HT-29 (cell line): Measurements from ENCODE around the gene ISG15. TPM values are rescaled to one million over a fixed set of nuclear protein-coding genes. Genes with fewer than 3 reads are reported as not detected.
A peak's percentile ranks its signal among the peaks of the same experiment; 100 is the strongest.
"Not testable (repeated sequence)": the region's sequence is repeated elsewhere in the genome, so short reads cannot be mapped to it uniquely, and the experiment has no call there.

ENCODE experiments used
- DNase-seq: peaks from one replicate; pipeline ENCODE4 v3.0.0-alpha.2; 2015; ENCODE audit warnings: low spot score
- total RNA-seq: library from RNA; depleted of rRNA; stranded (reverse); fragments of >200 nt; shearing (Covaris generic); gene quantifications from 2 replicates; pipeline ENCODE4 v1.2.3, GENCODE V29; 2014

ISG15 gene
- total RNA-seq, 1 experiment from 2014 or later = 895 TPM

GRCh38 chr1:1026599-1027413 is 13.5 kb downstream of the ISG15 start:
- no peak for DNase-seq

- DNase-seq = no peak
These were observed 14.5 kb downstream of the ISG15 start for GRCh38 chr1:1027791-1028190.

- not testable (repeated sequence) for DNase-seq
These were observed 17.8 kb downstream of the ISG15 start for GRCh38 chr1:1030867-1031658.

GRCh38 chr1:1031659-1032235 is 18.4 kb downstream of the ISG15 start:
- DNase-seq = peak; percentile 51

GRCh38 chr1:1032424-1032823 is 19.1 kb downstream of the ISG15 start:
- no peak for DNase-seq

- DNase-seq = peak; percentile 63
These were observed 19.8 kb downstream of the ISG15 start for GRCh38 chr1:1033009-1033587.

GRCh38 chr1:1033731-1034438 is 20.6 kb downstream of the ISG15 start:
- no peak for DNase-seq

- no peak for DNase-seq
These were observed 21.1 kb downstream of the ISG15 start for GRCh38 chr1:1034439-1034781.

GRCh38 chr1:1035291-1035943 is 22.1 kb downstream of the ISG15 start:
- DNase-seq = no peak

- no peak for DNase-seq
These were observed 24.4 kb downstream of the ISG15 start for GRCh38 chr1:1037366-1038327.

GRCh38 chr1:1038694-1039093 is 25.4 kb downstream of the ISG15 start:
- DNase-seq = no peak

GRCh38 chr1:1039145-1039910 is 26.0 kb downstream of the ISG15 start:
- no peak for DNase-seq

- DNase-seq = peak; percentile 87
These were observed 27.0 kb downstream of the ISG15 start for GRCh38 chr1:1040004-1040991.

GRCh38 chr1:1041092-1041523 is 27.8 kb downstream of the ISG15 start:
- DNase-seq = no peak

- DNase-seq = no peak
These were observed 28.6 kb downstream of the ISG15 start for GRCh38 chr1:1041873-1042272.

- DNase-seq = no peak
These were observed 29.5 kb downstream of the ISG15 start for GRCh38 chr1:1042835-1043234.

- no peak for DNase-seq
These were observed 30.1 kb downstream of the ISG15 start for GRCh38 chr1:1043411-1043810.

GRCh38 chr1:1043921-1044320 is 30.6 kb downstream of the ISG15 start:
- no peak for DNase-seq
